ENCODE results near the gene DACH2.

GRCh38 chrX:86504297-86504696 lies 356.0 kb downstream of the DACH2 start:
- TF ChIP-seq CTCF (IDR thresholded peaks at IDR 0.05) (no peak), POLR2A (IDR thresholded peaks at IDR 0.05) (no peak)

All from transverse colon (tissue), 3 donors.